ENCODE data around the gene TMEM11.

TMEM11 gene

GRCh38 chr17:21214015-21214776, at the start of gene TMEM11:
Gene TMEM11, minus strand, starts transcription at chr17:21214161. Its CDS starts 9 bp downstream, at chr17:21214152.
- DNase-seq: peak; percentile 92

GRCh38 chr17:21263376-21263775, 49.4 kb upstream of the TMEM11 start:
- DNase-seq: no peak

- DNase-seq: no peak
Observed at GRCh38 chr17:21262259-21262993, 48.5 kb upstream of the TMEM11 start.

- no peak for DNase-seq
Observed at GRCh38 chr17:21258593-21258992, 44.6 kb upstream of the TMEM11 start.

GRCh38 chr17:21253646-21254441, 39.9 kb upstream of the TMEM11 start:
- DNase-seq: no peak

- DNase-seq: peak; percentile 88
Observed at GRCh38 chr17:21252796-21253645, 39.1 kb upstream of the TMEM11 start, which contains the start of gene NATD1. Gene NATD1, minus strand, starts transcription at chr17:21253410. Its CDS starts 146 bp downstream, at chr17:21253264.

- DNase-seq: no peak
Observed at GRCh38 chr17:21252289-21252795, 38.4 kb upstream of the TMEM11 start.

GRCh38 chr17:21251337-21252010, 37.5 kb upstream of the TMEM11 start:
- DNase-seq: no peak

GRCh38 chr17:21250854-21251253, 36.9 kb upstream of the TMEM11 start:
- no peak for DNase-seq

- no peak for DNase-seq
Observed at GRCh38 chr17:21249920-21250703, 36.2 kb upstream of the TMEM11 start.

- DNase-seq: no peak
Observed at GRCh38 chr17:21249086-21249795, 35.3 kb upstream of the TMEM11 start.

- DNase-seq: no peak
Observed at GRCh38 chr17:21248500-21248899, 34.5 kb upstream of the TMEM11 start.

- DNase-seq: no peak
Observed at GRCh38 chr17:21247552-21248258, 33.7 kb upstream of the TMEM11 start.

GRCh38 chr17:21246698-21247097, 32.7 kb upstream of the TMEM11 start:
- DNase-seq: no peak

- DNase-seq: no peak
Observed at GRCh38 chr17:21245639-21246084, 31.7 kb upstream of the TMEM11 start.

GRCh38 chr17:21243516-21244303, 29.7 kb upstream of the TMEM11 start:
- DNase-seq: no peak

- no peak for DNase-seq
Observed at GRCh38 chr17:21242780-21243515, 29.0 kb upstream of the TMEM11 start.

Measured in NCI-H748 treated with DMSO at 0.1 percent for 48 hours (cell line).